Transverse colon (tissue), 4 donors: Measurements from ENCODE around the gene ABCC12. TPM values are rescaled to one million over a fixed set of nuclear protein-coding genes. Genes with fewer than 3 reads are reported as not detected.

Experiments used
- DNase-seq: peaks from one replicate; pipeline ENCODE4 v3.0.0-alpha.2; 2019
- H3K27ac ChIP-seq, 4 donors: fragments of 200-600 bp; sonication (generic); 2 replicates each; pipeline ENCODE4 v1.5.1; 2016 to 2018; ENCODE audit warnings: inconsistent platforms in 4 of 4
- H3K27me3 ChIP-seq: fragments of 200-600 bp; sonication (generic); 2 replicates; pipeline ENCODE4 v1.5.1; 2017; ENCODE audit warnings: inconsistent platforms
- H3K36me3 ChIP-seq, 4 donors: fragments of 200-600 bp; sonication (generic); 2 replicates each; pipeline ENCODE4 v1.5.1; 2017 to 2019; ENCODE audit warnings: inconsistent platforms in 4 of 4
- H3K4me1 ChIP-seq, 4 donors: fragments of 200-600 bp; sonication (generic); 2 replicates each; pipeline ENCODE4 v1.5.1; 2017 to 2020; ENCODE audit warnings: inconsistent platforms in 4 of 4
- H3K4me3 ChIP-seq, 4 donors: fragments of 200-600 bp; sonication (generic); 1 replicate in 1 of 4; 2 replicates in 3 of 4; pipeline versions ENCODE4 v1.5.1 to v1.6.1; 2017 to 2019; ENCODE audit warnings: inconsistent platforms in 4 of 4
- H3K9me3 ChIP-seq, 2 donors: fragments of 200-600 bp; sonication (generic); 2 replicates each; pipeline ENCODE4 v1.5.1; 2017 to 2019; ENCODE audit warnings: inconsistent platforms in 2 of 2
- EP300 ChIP-seq: sonication (generic); formaldehyde crosslinking; IDR thresholded peaks from one replicate; pipeline ENCODE4 v1.6.1; 2017; ENCODE audit warnings: antibody characterized with exemption, low read depth
- POLR2A ChIP-seq: fragments of 450-650 bp; IDR thresholded peaks from one replicate; pipeline ENCODE4 v1.6.1; 2016; ENCODE audit warnings: antibody characterized with exemption, mild to moderate bottlenecking, moderate library complexity
- POLR2AphosphoS5 ChIP-seq, 3 donors: sonication (generic); formaldehyde crosslinking; IDR thresholded peaks; one replicate each; pipeline ENCODE4 v1.6.1; 2016; ENCODE audit warnings: antibody characterized with exemption in 3 of 3
- WGBS, 2 donors: methylation state at CpG; one replicate each; pipeline ENCODE4 v1.1.5; 2018; ENCODE audit warnings: low coverage in 1 of 2; 5-methylcytosine and 5-hydroxymethylcytosine counted together
- in situ Hi-C, 4 donors: fragments of 200-750 bp; cut with MboI; loops; one replicate each; pipeline versions ENCODE4 v1.15.0 to v1.15.1; 2017; ENCODE audit warnings: low sequenced_read_pairs in 3 of 4, low pct_ligation_motif_present in 1 of 4, low pct_unique_long_range_greater_than_20kb in 1 of 4
- intact Hi-C: fragments of 100-400 bp; cut with DNase I; formaldehyde crosslinking; loops from one replicate; pipeline ENCODE4 v1.15.1; 2023; ENCODE audit warnings: low total_unique reads
- total RNA-seq, 4 donors: library from RNA; depleted of rRNA; stranded (reverse); fragments of >200 nt; gene quantifications; one replicate each; pipeline ENCODE4 v1.1.0, GENCODE V29; 2016
- TF ChIP-seq, protein P1 (sequence below), 5 experiments: fragments of 200-600 bp in 3 of 5; fragments of 450-650 bp in 2 of 5; sonication (generic) in 3 of 5; IDR thresholded peaks; 1 replicate in 2 of 5; 2 replicates in 3 of 5; pipeline ENCODE4 v1.5.1; 2016 to 2017; ENCODE audit warnings: antibody characterized with exemption in 5 of 5, inconsistent platforms in 3 of 5, mild to moderate bottlenecking in 2 of 5, moderate library complexity in 1 of 5

ABCC12 gene
- total RNA-seq, result not detected

DNA sequence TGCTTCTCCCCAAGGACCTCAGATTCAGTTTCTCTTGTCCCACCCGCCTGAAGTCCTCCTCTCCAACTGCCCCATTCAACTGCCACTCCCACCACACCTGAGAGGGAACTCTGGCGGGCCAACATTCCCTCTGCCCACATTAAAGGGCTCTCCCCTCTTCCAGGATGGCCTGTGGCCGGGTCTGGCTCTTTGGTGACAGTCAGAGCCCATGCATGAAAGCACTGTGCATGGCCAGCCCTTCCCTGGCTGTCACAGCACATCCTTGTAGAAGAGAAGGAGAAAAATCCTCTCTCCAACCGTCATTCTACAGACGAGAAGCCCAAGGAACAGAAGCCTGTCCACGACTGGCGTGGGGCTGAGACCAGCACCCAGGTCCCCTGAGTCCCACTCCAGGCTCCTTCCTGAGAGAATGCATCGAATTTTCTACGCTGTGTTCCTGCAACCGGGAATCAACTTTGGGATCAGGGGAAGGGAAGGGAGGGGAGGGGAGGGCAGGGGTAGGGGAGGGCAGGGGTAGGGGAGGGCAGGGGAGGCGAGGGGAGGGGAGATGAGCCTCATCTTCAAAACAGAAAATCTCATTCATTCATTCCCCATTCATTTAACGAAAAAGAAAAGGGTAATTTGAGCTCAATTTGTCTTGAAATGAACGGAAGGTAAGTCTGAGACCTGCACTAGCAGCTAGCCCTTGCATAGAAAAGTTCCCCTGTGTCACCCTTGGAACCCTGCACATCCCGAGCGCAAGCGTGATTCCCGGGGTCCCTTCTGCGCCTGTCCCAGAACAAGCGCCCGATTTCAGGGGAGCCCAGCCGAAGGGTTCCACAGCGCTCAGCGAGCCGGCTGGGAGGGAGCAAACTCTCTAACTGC, at the start of gene ABCC12:
Gene ABCC12, minus strand, starts transcription at position 68 of the 864 bp plus-strand sequence. CDS start 9,569 bp downstream, outside the sequence.
- intact Hi-C loops, result loop anchor here (5.0 kb wide), 1 partner anchor 1014 kb away; the partner anchor contains the start of gene NETO2
- Histone ChIP-seq H3K9me3 (no peaks in the 10 kb centered on the region), H3K4me1 (peaks cover 0 to 3% (median 0%) of the 10 kb centered on the region in 4 donors), H3K27ac (no peak within 1 kb of the TSS), H3K4me3 (no peak within 1 kb of the TSS), H3K36me3 (no peaks in the 10 kb centered on the region), H3K27me3 (peaks cover 2% of the 10 kb centered on the region)
- no peak for DNase-seq
- WGBS, 2 donors, result 36 to 62% methylated on average over 7 to 23 of the region's 24 CpGs
- in situ Hi-C loops, result loop anchor here (25.0 kb wide), 3 partner anchors 1019 to 1219 kb away; partner anchors contain the start of gene NETO2 (in 4 of the 4)
- no peak for TF ChIP-seq POLR2AphosphoS5 (IDR thresholded peaks at IDR 0.05)
- TF ChIP-seq, protein P1, sequence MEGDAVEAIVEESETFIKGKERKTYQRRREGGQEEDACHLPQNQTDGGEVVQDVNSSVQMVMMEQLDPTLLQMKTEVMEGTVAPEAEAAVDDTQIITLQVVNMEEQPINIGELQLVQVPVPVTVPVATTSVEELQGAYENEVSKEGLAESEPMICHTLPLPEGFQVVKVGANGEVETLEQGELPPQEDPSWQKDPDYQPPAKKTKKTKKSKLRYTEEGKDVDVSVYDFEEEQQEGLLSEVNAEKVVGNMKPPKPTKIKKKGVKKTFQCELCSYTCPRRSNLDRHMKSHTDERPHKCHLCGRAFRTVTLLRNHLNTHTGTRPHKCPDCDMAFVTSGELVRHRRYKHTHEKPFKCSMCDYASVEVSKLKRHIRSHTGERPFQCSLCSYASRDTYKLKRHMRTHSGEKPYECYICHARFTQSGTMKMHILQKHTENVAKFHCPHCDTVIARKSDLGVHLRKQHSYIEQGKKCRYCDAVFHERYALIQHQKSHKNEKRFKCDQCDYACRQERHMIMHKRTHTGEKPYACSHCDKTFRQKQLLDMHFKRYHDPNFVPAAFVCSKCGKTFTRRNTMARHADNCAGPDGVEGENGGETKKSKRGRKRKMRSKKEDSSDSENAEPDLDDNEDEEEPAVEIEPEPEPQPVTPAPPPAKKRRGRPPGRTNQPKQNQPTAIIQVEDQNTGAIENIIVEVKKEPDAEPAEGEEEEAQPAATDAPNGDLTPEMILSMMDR (IDR thresholded peaks at IDR 0.05), result no peak
- TF ChIP-seq EP300, result no peak
- TF ChIP-seq POLR2A, result no peak

DNA sequence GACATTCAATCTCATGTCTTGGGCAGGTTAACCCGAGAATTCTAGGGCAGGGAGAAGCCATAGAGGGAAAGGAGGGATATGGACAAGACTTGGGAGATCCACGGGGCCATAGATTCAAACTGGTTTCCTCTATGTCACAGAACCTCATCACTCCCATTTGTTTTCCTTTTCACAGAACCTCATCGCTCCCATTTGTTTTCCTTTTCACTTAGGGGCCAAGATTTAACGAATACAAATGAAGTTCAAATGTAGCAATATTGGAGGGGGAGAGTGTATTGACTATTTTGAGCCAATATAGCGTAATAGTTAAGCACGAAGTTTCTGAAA, 49.0 kb upstream of the ABCC12 start:
- WGBS, 2 donors, result 76 to 82% methylated on average over 5 to 6 of the region's 6 CpGs
- intact Hi-C loops (no loop called here), in situ Hi-C loops (loop anchor here in 1 of 4 donors (25.0 kb wide), 1 partner anchor 433 kb away; no protein-coding TSS in a partner anchor)
- Histone ChIP-seq H3K4me3 (no peak overlapping the region), H3K9me3 (no peaks in the 10 kb centered on the region), H3K4me1 (peaks cover 0 to 3% (median 0%) of the 10 kb centered on the region in 4 donors), H3K36me3 (no peaks in the 10 kb centered on the region), H3K27me3 (peaks cover 4% of the 10 kb centered on the region), H3K27ac (no peak overlapping the region)
- no peak for DNase-seq
- no peak for TF ChIP-seq POLR2A
- TF ChIP-seq, protein P1 (IDR thresholded peaks at IDR 0.05), result no peak
- no peak for TF ChIP-seq POLR2AphosphoS5 (IDR thresholded peaks at IDR 0.05)
- TF ChIP-seq EP300, result no peak

DNA sequence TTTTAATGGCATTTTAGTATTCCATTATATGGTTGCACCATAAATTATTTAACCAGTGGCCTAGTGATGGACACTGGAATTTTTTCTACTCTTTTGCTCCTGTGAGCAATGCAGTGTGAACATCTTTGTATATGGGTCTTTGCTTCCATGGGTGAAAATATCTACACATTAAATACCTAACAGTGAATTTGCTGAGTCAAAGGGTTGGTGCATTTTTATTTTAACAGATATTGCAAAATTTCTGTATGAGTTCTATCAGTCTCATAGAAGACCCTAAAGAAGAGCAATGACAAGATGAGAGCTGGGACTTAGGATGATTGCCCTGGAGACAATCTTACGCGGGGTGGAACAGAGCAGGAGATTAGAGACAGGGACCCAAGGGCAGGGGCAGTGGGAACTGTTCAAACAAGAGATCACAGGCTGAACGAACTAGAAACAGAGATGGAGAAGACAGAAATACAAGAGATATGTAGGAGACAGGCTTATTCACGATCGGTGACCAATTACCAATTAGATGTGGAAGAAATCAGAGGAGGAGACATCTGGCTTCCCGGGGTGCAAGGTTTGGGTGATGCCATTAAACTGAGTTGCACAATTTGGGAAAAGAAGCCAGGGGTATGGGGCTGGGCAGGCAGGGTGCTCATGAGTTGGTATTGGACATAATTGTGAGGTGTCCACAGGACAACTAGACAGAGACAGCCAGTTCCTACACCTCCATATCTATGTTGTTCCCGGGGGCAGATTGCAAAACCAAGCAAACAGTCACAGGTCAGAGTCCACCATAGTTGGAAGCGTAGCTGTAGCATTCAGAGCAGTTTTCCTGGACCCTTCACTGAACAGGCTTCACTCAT, 48.4 kb upstream of the ABCC12 start:
- intact Hi-C loops (no loop called here), in situ Hi-C loops (loop anchor here in 1 of 4 donors (25.0 kb wide), 1 partner anchor 433 kb away; no protein-coding TSS in a partner anchor)
- Histone ChIP-seq H3K9me3 (no peaks in the 10 kb centered on the region), H3K4me1 (peaks cover 0 to 3% (median 0%) of the 10 kb centered on the region in 4 donors), H3K36me3 (no peaks in the 10 kb centered on the region), H3K4me3 (no peak overlapping the region), H3K27ac (no peak overlapping the region), H3K27me3 (peaks cover 4% of the 10 kb centered on the region)
- whole genome bisulfite sequencing, 2 donors, result 81 to 89% methylated on average over 6 to 8 of the region's 8 CpGs
- TF ChIP-seq POLR2A (no peak), POLR2AphosphoS5 (IDR thresholded peaks at IDR 0.05) (no peak), EP300 (no peak)
- TF ChIP-seq, protein P1 (IDR thresholded peaks at IDR 0.05), result no peak
- peak; percentile 30 for DNase-seq
